K562 (cell line): Measurements from ENCODE around the gene SYNM.

Source experiments
- AFF4 ChIP-seq: sonication (generic); formaldehyde crosslinking; IDR thresholded peaks from 2 replicates; pipeline ENCODE4 v1.8.0; 2023; ENCODE audit warnings: mild to moderate bottlenecking, missing genetic modification reagents
- ARID2 ChIP-seq: fragments of 450-650 bp; IDR thresholded peaks from 2 replicates; pipeline ENCODE4 v1.6.1; 2017; ENCODE audit warnings: antibody characterized with exemption, mild to moderate bottlenecking
- CBX5 ChIP-seq: IDR thresholded peaks from 2 replicates; pipeline ENCODE4 v1.6.1; 2014; ENCODE audit warnings: low read depth, borderline replicate concordance
- CEBPB ChIP-seq: fragments of 450-650 bp; IDR thresholded peaks from 2 replicates; pipeline ENCODE4 v1.6.1; 2016; ENCODE audit warnings: missing genetic modification characterization, missing compliant biosample characterization
- CLOCK ChIP-seq: fragments of 250-450 bp; sonication (Bioruptor Pico); IDR thresholded peaks from 2 replicates; pipeline ENCODE4 v1.4.0; 2020; ENCODE audit warnings: mild to moderate bottlenecking, moderate library complexity, borderline replicate concordance
- CTCF ChIP-seq, 3 experiments: IDR thresholded peaks in 2 of 3; conservative IDR thresholded peaks in 1 of 3; 2 replicates each; pipeline ENCODE4 v1.5.1; 2011 to 2012; ENCODE audit warnings: low read length in 3 of 3, mild to moderate bottlenecking in 3 of 3, control low read depth in 2 of 3, improper control_type of control experiment in 1 of 3, inconsistent platforms in 1 of 3, low read depth in 1 of 3, mixed read lengths in 1 of 3, moderate library complexity in 1 of 3; ENCODE audit not compliant: insufficient read depth in 2 of 3
- ELF4 ChIP-seq: fragments of 450-650 bp; formaldehyde crosslinking; IDR thresholded peaks from 2 replicates; pipeline ENCODE4 v1.4.0; 2022; ENCODE audit warnings: missing genetic modification characterization
- EP400 ChIP-seq: fragments of 450-650 bp; IDR thresholded peaks from 2 replicates; pipeline ENCODE4 v1.6.1; 2017; ENCODE audit warnings: antibody characterized with exemption, mild to moderate bottlenecking, moderate library complexity
- FOXP4 ChIP-seq: sonication (generic); formaldehyde crosslinking; IDR thresholded peaks from 2 replicates; pipeline ENCODE4 v1.8.0; 2022; ENCODE audit warnings: mild to moderate bottlenecking, missing genetic modification reagents, borderline replicate concordance
- MYC ChIP-seq, 2 experiments: fragments of 250-450 bp in 1 of 2; sonication (Bioruptor Pico) in 1 of 2; IDR thresholded peaks; 2 replicates each; pipeline versions ENCODE4 v1.5.1 to v1.6.1; 2012 to 2021; ENCODE audit warnings: low read depth in 2 of 2, borderline replicate concordance in 1 of 2, improper control_type of control experiment in 1 of 2, low read length in 1 of 2, mild to moderate bottlenecking in 1 of 2, moderate library complexity in 1 of 2
- NFE2L1 ChIP-seq: fragments of 450-650 bp; IDR thresholded peaks from 2 replicates; pipeline ENCODE4 v1.6.1; 2016; ENCODE audit warnings: missing genetic modification characterization, low read depth, mild to moderate bottlenecking, missing compliant biosample characterization, moderate library complexity, borderline replicate concordance
- RBFOX2 ChIP-seq: fragments of 200-400 bp; formaldehyde crosslinking; IDR thresholded peaks from 2 replicates; pipeline ENCODE4 v1.6.1; 2017; ENCODE audit warnings: low read depth, mild to moderate bottlenecking, low read length, moderate library complexity
- ZNF224 ChIP-seq: sonication (generic); formaldehyde crosslinking; IDR thresholded peaks from 2 replicates; pipeline ENCODE4 v1.8.0; 2022; ENCODE audit warnings: mild to moderate bottlenecking, missing genetic modification reagents
- ZNF764 ChIP-seq: fragments of 250-450 bp; sonication (Bioruptor Pico); IDR thresholded peaks from 2 replicates; pipeline ENCODE4 v1.4.0; 2020; ENCODE audit warnings: low read depth, mild to moderate bottlenecking, moderate library complexity

- TF ChIP-seq EP400 (no peak), ARID2 (no peak), FOXP4 (CRISPR knock-in tag) (no peak), CLOCK (CRISPR knock-in tag) (no peak), RBFOX2 (no peak), MYC (IDR thresholded peaks at IDR 0.05; ENCODE audit: low read depth, low read length) (no peak), MYC (CRISPR knock-in tag; IDR thresholded peaks at IDR 0.05; ENCODE audit: borderline replicate concordance, low read depth) (no peak), CTCF (IDR thresholded peaks at IDR 0.05 in 2 of 3, conservative IDR thresholded peaks at IDR 0.05 in 1 of 3; ENCODE audit: insufficient read depth in 2 of 3, low read depth in 1 of 3, low read length in 3 of 3) (no peak), CBX5 (no peak), NFE2L1 (no peak), ELF4 (CRISPR knock-in tag) (no peak), AFF4 (no peak), ZNF224 (CRISPR knock-in tag) (no peak), ZNF764 (CRISPR knock-in tag) (no peak), CEBPB (tag) (no peak)
Observed at GRCh38 chr15:99165956-99166689, 61.2 kb downstream of the SYNM start.
